CD4-positive, alpha-beta T cell treated with Interleukin-2 at 100 ng/mL for 4 hours (primary cell): ENCODE data around the gene PQBP1.
A peak's percentile ranks its signal among the peaks of the same experiment; 100 is the strongest.
"Not testable (repeated sequence)": the region's sequence is repeated elsewhere in the genome, so short reads cannot be mapped to it uniquely, and the experiment has no call there.

Experiments used
- DNase-seq: peaks from one replicate; pipeline ENCODE4 v3.0.0-alpha.2; 2020; ENCODE audit warnings: low spot score

PQBP1 gene, protein sequence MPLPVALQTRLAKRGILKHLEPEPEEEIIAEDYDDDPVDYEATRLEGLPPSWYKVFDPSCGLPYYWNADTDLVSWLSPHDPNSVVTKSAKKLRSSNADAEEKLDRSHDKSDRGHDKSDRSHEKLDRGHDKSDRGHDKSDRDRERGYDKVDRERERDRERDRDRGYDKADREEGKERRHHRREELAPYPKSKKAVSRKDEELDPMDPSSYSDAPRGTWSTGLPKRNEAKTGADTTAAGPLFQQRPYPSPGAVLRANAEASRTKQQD

DNA sequence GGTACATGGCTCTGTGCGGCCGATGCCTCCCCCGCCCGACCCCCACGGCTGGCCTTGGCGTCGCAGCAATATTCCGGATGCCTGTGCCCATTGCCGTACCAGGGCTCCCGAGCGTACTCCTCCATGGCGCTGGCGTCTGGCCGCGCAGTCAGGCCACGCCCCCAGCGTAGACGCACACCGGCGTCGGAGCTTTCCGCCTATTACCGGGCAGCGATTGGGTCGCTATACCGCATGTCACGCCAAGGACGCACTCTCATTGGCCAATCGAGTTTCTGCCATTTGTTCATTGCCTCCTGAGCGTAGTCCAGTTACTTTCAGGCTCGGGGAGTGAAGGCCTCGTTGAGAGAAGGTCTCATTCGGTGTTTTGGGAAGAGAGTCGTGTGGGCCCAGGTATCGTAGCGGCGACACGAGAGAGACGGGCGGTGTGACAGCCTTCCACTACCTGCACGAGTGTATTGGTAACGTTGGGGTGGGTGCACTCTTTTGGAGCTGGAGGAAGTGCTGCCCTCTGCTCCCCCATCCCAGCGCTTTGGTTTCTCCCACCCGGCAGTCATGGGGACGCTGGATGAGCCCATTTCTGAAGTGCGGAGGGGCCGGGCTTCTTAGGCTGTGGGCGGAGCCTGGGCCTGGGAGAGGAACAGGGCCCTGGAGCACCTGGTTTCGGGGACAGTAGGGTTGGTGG lies at the start of gene PQBP1, which contains the start of gene TIMM17B:
PQBP1 (plus strand) TSS at position 306 of the 682 bp plus-strand sequence. CDS start 580 bp downstream, outside the sequence.
TIMM17B (minus strand) TSS at position 144 of the 682 bp plus-strand sequence; CDS start at position 125, 19 bp downstream.
- DNase-seq = peak; percentile 91

- DNase-seq = peak; percentile 3
These were observed 48.9 kb upstream of the PQBP1 start for GRCh38 chrX:48848847-48849246.

DNA sequence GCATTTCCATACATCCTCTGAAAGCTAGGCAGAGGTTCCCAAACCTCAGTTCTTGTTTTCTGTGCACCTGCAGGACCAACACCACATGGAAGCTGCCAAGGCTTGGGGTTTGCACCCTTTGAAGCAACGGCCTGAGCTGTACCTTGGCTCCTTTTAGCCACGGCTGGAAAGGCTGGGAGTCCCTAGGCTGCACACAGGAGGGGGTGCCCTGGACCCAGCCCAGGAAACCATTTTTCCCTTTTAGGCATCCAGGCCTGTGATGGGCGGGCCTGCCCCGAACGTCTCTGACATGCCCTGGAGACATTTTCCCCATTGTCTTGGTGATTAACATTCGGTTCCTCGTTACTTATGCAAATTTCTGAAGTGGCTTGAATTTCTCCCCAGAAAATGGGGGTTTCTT lies 44.9 kb upstream of the PQBP1 start:
- DNase-seq = no peak

DNA sequence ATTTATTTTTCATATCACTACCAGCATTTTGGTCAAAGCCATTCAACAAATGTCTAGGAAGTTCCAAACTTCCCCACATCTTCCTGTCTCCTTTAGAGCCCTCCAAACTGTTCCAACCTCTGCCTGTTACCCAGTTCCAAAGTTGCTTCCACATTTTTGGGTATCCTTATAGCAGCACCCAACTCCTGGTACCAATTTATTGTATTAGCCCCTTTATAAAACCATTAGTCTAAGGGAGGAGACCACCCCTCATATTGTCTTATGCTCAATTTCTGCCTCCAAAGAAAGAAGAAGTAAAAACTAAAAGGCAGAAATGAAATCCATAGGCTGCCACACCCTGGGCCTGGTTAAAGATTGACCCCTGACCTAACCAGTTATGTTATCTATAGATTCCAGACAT lies 44.2 kb upstream of the PQBP1 start:
- not testable (repeated sequence) for DNase-seq

- DNase-seq = not testable (repeated sequence)
These were observed 43.5 kb upstream of the PQBP1 start for GRCh38 chrX:48854121-48854804.

GRCh38 chrX:48854898-48855297 lies 42.8 kb upstream of the PQBP1 start:
- peak; percentile 4 for DNase-seq

- DNase-seq = no peak
These were observed 33.5 kb upstream of the PQBP1 start for GRCh38 chrX:48864210-48864609.

GRCh38 chrX:48872017-48872416 lies 25.7 kb upstream of the PQBP1 start:
- not testable (repeated sequence) for DNase-seq

DNA sequence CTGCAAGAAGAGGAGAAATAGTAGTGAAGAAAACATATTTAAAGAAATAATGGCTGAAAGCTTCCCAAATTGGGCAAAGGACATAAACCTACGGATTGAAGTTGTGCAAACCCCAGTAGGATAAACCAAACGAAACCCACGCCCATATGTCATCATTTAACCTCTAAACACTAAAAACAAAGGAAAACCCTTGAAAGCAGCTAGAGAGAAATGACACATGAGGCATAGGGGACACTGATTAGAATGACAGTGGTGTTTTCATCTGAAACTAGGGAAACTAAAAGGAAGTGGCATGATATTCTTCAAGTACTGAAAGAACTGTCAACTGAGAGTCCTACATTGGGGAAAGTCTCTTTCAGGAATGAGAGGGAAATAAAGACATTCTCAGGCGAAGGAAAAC lies 20.8 kb upstream of the PQBP1 start:
- not testable (repeated sequence) for DNase-seq

DNA sequence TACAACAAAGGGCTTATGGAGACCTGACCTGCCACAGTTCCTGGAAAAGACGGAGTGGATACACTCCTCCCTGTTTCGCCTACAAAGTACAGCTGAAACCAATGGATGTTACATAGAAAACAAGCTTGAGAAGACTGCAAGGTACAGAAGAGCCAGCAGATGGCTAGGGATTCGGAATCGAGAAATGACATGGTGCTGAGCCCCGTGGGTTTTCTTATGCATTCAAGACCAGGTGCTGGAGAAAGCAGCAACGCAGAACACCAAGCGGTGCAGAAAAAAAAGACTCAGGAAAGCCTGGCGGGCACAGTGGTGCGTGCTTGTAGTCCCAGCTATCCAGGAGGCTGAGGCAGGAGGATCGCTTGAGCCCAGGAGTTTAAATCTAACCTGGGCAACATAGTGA lies 14.0 kb upstream of the PQBP1 start:
- no peak for DNase-seq

GRCh38 chrX:48886586-48886985 lies 11.1 kb upstream of the PQBP1 start:
- not testable (repeated sequence) for DNase-seq

- DNase-seq = no peak
These were observed 7.3 kb upstream of the PQBP1 start for GRCh38 chrX:48890296-48890925.

DNA sequence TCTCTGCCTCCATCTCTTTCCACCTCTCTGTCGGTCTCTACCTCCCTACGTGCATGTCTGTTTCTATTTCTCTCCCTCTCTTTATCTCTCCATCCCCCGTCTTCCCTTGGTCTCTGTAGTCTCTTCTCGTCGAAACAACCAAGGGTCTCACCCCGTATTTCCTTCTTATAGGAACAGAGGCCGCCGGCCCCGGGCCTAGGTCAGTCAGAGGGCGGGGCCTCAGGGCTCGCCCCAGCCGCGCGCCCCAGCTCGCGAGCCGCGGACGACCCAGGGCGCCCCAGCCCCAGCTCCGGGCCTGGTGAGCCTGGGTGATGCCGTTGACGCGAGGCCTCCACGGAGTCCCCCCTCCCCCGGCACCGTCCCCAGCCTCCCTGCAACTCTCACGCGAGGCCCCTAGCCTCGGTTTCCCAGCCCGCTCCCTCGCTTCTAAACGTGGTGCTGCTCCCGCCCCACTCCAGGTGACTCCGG lies 6.8 kb upstream of the PQBP1 start:
- no peak for DNase-seq

DNA sequence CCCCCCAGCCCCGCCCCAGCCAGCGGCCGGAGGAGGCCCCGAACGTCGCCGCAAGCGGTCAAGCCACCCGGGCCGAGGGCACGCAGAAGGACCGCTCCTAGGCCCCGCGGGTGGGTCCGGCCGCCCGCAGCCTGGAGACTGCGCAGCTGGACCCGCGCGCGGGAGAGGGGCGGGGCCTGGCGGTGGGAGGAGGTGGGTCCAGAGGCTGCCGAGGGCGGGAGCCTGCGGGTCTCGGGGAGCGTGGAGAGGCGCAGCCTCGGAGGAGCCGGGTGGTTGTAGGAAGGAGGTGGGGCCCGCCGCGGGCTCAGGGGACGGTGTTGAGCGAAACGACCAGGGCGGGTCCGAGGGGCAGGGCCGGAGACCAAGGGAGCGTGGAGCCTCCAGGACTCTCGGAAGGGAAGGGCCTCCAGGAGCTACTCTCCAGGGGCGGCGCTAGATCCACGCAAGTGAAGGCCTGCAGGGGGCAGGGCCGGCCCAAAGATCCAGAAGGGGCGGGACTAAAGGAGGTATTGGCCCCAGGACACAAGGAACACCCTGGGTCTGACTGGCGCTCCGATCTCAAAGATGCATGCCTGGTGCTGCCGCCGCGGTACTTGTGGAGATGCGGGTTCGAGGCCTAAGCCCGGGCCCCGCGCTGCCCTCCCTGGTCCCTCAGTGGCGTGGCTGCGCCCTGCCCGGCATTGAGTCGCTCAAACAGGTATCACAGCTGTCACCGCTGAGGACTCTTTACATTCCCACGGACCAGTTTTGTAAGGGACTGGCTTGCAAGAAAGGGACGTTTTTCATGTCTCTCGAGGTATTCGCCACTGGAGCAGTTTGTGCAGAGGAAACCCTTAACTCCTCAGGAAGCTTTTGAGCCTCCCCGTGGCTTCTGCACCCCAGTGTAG lies 6.1 kb upstream of the PQBP1 start:
- peak; percentile 80 for DNase-seq

DNA sequence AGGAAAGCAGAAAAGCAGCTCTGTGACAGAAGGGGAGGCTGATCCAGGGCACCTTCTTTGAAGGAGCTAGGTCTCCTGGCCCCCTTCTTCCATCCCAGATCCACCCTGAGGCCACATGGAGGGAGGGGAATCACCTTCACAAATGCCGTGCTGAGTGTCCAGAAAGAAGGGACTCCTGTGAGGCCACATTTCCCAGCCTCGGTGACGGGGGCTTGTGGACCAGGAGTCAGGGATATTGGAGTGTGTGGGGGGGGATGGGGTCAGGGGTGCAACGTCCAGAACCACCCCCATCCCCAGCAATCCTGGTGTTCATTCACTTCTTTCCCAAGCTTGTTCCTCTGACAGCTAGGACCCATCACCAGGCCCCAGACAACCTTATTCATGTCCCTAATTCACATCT lies 4.8 kb upstream of the PQBP1 start:
- no peak for DNase-seq

- DNase-seq = no peak
These were observed 4.0 kb upstream of the PQBP1 start for GRCh38 chrX:48893556-48894348.

DNA sequence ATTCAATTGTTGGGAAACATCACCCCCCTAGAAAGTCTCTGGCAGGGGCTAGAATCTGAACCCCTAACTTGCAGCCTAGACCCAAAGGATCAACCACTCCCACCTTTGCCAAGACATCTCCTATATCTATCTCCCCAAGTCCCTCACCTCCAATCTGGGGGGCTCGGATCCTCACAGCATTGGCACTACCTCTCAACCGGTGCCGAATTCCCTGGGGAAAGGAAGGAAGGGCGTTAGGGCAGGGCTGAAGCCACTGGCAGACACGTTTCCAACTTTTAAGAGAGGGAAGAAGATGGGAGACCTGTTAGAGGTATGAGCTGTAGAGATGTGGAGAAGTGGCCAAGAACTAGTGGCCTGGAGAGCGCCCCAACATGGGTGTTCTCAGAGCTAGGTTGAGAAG lies 2.8 kb upstream of the PQBP1 start:
- DNase-seq = no peak

- DNase-seq = no peak
These were observed 1.1 kb upstream of the PQBP1 start for GRCh38 chrX:48896611-48897011.

DNA sequence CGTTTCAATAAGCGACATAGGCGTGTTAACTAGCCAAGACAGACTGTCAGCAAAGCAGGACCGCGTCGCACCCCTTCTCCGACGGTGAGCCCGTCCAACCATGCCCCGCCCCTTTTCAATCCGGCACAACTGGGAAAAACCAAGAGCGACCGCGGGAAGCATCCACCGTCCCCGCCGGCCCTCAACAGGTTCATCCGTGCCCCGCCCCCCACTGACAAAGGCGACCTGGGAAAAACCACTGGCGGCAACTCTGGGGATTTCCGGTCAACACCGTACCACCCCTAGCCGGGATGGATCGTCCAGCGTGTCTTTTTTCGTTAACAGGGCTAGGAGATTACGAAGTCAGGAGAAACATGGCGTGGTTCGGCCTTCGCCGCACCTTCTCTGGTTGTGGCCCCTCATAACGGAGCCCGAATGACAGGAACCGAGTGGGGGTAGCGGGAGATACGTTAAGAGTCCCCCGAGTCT lies 539 bp upstream of the PQBP1 start:
- peak; percentile 59 for DNase-seq

- no peak for DNase-seq
These were observed 1.3 kb downstream of the PQBP1 start for GRCh38 chrX:48899078-48899410.

DNA sequence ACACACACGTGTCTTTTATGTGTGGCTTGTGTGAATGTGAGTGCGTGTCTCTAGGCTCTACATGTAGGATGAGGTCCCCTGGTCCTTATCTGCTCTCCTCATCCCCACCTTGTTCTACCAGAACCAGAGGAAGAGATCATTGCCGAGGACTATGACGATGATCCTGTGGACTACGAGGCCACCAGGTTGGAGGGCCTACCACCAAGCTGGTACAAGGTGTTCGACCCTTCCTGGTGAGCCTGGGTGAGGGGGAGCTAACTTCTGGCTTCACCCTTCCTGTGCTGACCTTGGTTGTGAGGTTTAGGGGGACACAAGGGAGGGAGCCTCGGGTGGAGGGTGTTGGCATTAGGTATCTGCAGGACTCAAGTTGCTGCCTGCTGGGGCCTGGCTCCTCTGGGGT lies 3.3 kb downstream of the PQBP1 start:
- DNase-seq = no peak
